Measurements from ENCODE around the gene CCDC127.
"Not testable (repeated sequence)": the region's sequence is repeated elsewhere in the genome, so short reads cannot be mapped to it uniquely, and the experiment has no call there.

The CCDC127 gene

GRCh38 chr5:217494-218456 is at the start of gene CCDC127, which contains the start of gene SDHA:
Gene CCDC127, minus strand, starts transcription at chr5:218153. Its CDS starts 1,304 bp downstream, at chr5:216849.
Gene SDHA, plus strand, starts transcription at chr5:218320. Its CDS starts 36 bp downstream, at chr5:218356.
- DNase-seq, result peak; percentile 97

- DNase-seq, result no peak
These were observed 49.8 kb upstream of the CCDC127 start for GRCh38 chr5:267716-268115.

GRCh38 chr5:266311-267026 is 48.5 kb upstream of the CCDC127 start:
- not testable (repeated sequence) for DNase-seq

GRCh38 chr5:264338-264737 is 46.4 kb upstream of the CCDC127 start:
- no peak for DNase-seq

- not testable (repeated sequence) for DNase-seq
These were observed 45.5 kb upstream of the CCDC127 start for GRCh38 chr5:263275-263974.

- no peak for DNase-seq
These were observed 39.2 kb upstream of the CCDC127 start for GRCh38 chr5:257148-257547.

GRCh38 chr5:256347-256746 is 38.4 kb upstream of the CCDC127 start:
- not testable (repeated sequence) for DNase-seq

GRCh38 chr5:255116-255515 is 37.2 kb upstream of the CCDC127 start:
- DNase-seq, result not testable (repeated sequence)

GRCh38 chr5:254322-254721 is 36.4 kb upstream of the CCDC127 start:
- not testable (repeated sequence) for DNase-seq

- no peak for DNase-seq
These were observed 34.6 kb upstream of the CCDC127 start for GRCh38 chr5:252546-252945.

- DNase-seq, result not testable (repeated sequence)
These were observed 34.0 kb upstream of the CCDC127 start for GRCh38 chr5:251975-252374.

- not testable (repeated sequence) for DNase-seq
These were observed 33.6 kb upstream of the CCDC127 start for GRCh38 chr5:251538-251937.

GRCh38 chr5:251016-251415 is 33.1 kb upstream of the CCDC127 start:
- not testable (repeated sequence) for DNase-seq

- DNase-seq, result not testable (repeated sequence)
These were observed 32.4 kb upstream of the CCDC127 start for GRCh38 chr5:250396-250795.

GRCh38 chr5:245717-246116 is 27.8 kb upstream of the CCDC127 start:
- DNase-seq, result not testable (repeated sequence)

- DNase-seq, result not testable (repeated sequence)
These were observed 25.9 kb upstream of the CCDC127 start for GRCh38 chr5:243683-244367.

GRCh38 chr5:241045-241669 is 23.2 kb upstream of the CCDC127 start:
- DNase-seq, result not testable (repeated sequence)

GRCh38 chr5:240550-240949 is 22.6 kb upstream of the CCDC127 start:
- DNase-seq, result not testable (repeated sequence)

GRCh38 chr5:237931-238330 is 20.0 kb upstream of the CCDC127 start:
- not testable (repeated sequence) for DNase-seq

GRCh38 chr5:235527-235926 is 17.6 kb upstream of the CCDC127 start:
- not testable (repeated sequence) for DNase-seq

- DNase-seq, result no peak
These were observed 16.5 kb upstream of the CCDC127 start for GRCh38 chr5:234450-234849.

GRCh38 chr5:233426-233825 is 15.5 kb upstream of the CCDC127 start:
- DNase-seq, result not testable (repeated sequence)
